Ishikawa (cell line): ENCODE results near the gene EGLN3.

Source experiments
- EP300 ChIP-seq: IDR thresholded peaks from 2 replicates; pipeline ENCODE4 v1.6.1; 2012; ENCODE audit warnings: borderline replicate concordance
- TEAD4 ChIP-seq: IDR thresholded peaks from 2 replicates; pipeline ENCODE4 v1.6.1; 2012
- YY1 ChIP-seq: IDR thresholded peaks from 2 replicates; pipeline ENCODE4 v1.6.1; 2012; ENCODE audit warnings: low read depth
- TF ChIP-seq, protein P1 (sequence below): IDR thresholded peaks from 2 replicates; pipeline ENCODE4 v1.6.1; 2012

DNA sequence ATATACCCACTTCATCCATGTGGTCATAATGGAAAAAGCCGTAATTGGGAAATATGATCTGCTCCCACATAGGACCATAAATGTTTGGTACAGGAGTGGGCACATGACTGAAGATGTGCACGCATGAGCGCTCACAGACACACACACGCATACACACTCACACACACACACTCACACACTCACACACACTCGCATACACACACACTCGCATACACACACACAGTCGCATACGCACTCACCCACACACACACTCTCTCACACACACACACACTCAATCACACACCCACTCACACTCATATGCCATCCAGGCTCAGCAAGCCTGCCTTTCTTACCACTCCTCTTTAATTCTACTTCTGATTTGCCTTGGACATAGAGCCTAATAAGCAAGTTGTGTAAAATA, 45.6 kb upstream of the EGLN3 start:
- TF ChIP-seq EP300 (no peak), YY1 (no peak), TEAD4 (no peak)
- TF ChIP-seq, protein P1, sequence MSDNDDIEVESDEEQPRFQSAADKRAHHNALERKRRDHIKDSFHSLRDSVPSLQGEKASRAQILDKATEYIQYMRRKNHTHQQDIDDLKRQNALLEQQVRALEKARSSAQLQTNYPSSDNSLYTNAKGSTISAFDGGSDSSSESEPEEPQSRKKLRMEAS: no peak
